Endothelial cell of umbilical vein (primary cell): Measurements from ENCODE around the gene WNT9A. TPM values are rescaled to one million over a fixed set of nuclear protein-coding genes. Genes with fewer than 3 reads are reported as not detected.

Experiments used
- BruUV-seq: library from RNA; stranded (reverse); fragments of 400-500 nt; replicated peaks from 2 replicates; lab custom pipeline; 2021; lab: Mats Ljungman, UMichigan
- CTCF ChIA-PET: fragments of 300-600, 350-600 bp; sonication (Branson Sonifier 250); formaldehyde crosslinking; loops from one replicate; lab custom pipeline; 2021; ENCODE audit warnings: antibody characterized with exemption, inconsistent platforms; lab: Charles Lee
- POLR2A ChIA-PET: fragments of 300-600, 350-600 bp; sonication (Branson Sonifier 250); formaldehyde crosslinking; loops from one replicate; lab custom pipeline; 2021; ENCODE audit warnings: antibody characterized with exemption, inconsistent platforms; lab: Charles Lee
- DNase-seq: peaks from one replicate; pipeline ENCODE4 v3.0.0-alpha.2; 2011; ENCODE audit warnings: low read depth, low spot score
- FAIRE-seq: peaks from 2 replicates; lab custom pipeline; 2011; peaks lifted over from hg19 to GRCh38; lab: Jason Lieb, UNC
- H2AFZ ChIP-seq: 2 replicates; pipeline ENCODE4 v1.6.0; 2012; ENCODE audit warnings: low read depth, low read length, control low read depth, inconsistent platforms
- H3K27ac ChIP-seq: 2 replicates; pipeline ENCODE4 v1.5.1; 2011; ENCODE audit warnings: low read depth, mild to moderate bottlenecking, control low read depth, low read length, moderate library complexity; ENCODE audit not compliant: insufficient read depth
- H3K27me3 ChIP-seq, 2 experiments: 2 replicates each; pipeline versions ENCODE4 v1.6.0 to v1.6.1; 2011; ENCODE audit warnings: low read length in 2 of 2, mixed read lengths in 1 of 2; ENCODE audit not compliant: control insufficient read depth in 2 of 2, insufficient read depth in 2 of 2
- H3K36me3 ChIP-seq, 2 experiments: 2 replicates in 1 of 2; 3 replicates in 1 of 2; pipeline ENCODE4 v1.5.1; 2011; ENCODE audit warnings: low read length in 2 of 2, mild to moderate bottlenecking in 1 of 2, moderate library complexity in 1 of 2; ENCODE audit not compliant: control insufficient read depth in 2 of 2, insufficient read depth in 2 of 2; ENCODE audit errors: extremely low read depth in 1 of 2
- H3K4me1 ChIP-seq: 3 replicates; pipeline ENCODE4 v1.5.1; 2011; ENCODE audit warnings: mild to moderate bottlenecking, low read length; ENCODE audit not compliant: control insufficient read depth, insufficient read depth; ENCODE audit errors: extremely low read depth
- H3K4me2 ChIP-seq: 2 replicates; pipeline ENCODE4 v1.6.1; 2011; ENCODE audit warnings: low read length, control low read depth, mixed read lengths; ENCODE audit not compliant: insufficient read depth
- H3K4me3 ChIP-seq, 3 experiments: fragments of 200-600 bp in 1 of 3; sonication (generic), shearing (Covaris generic) in 1 of 3; replicated peaks in 1 of 3; 2 replicates each; pipeline ENCODE4 v1.5.1; 2011 to 2016; ENCODE audit warnings: control low read depth in 3 of 3, low read length in 3 of 3, mild to moderate bottlenecking in 2 of 3, inconsistent platforms in 1 of 3, low read depth in 1 of 3, moderate library complexity in 1 of 3; ENCODE audit not compliant: insufficient read depth in 1 of 3
- H3K79me2 ChIP-seq: 2 replicates; pipeline ENCODE4 v1.6.0; 2012; ENCODE audit warnings: low read length, inconsistent platforms; ENCODE audit not compliant: control insufficient read depth, insufficient read depth
- H3K9ac ChIP-seq: replicated peaks from 2 replicates; pipeline ENCODE3; 2011; ENCODE audit warnings: low read length, control low read depth; ENCODE audit not compliant: insufficient read depth; ENCODE audit errors: extremely low read depth
- H3K9me1 ChIP-seq: replicated peaks from 3 replicates; pipeline ENCODE4 v1.6.0; 2011; ENCODE audit warnings: mild to moderate bottlenecking, low read length; ENCODE audit not compliant: control insufficient read depth, insufficient read depth; ENCODE audit errors: extremely low read depth
- H3K9me3 ChIP-seq: replicated peaks from 2 replicates; pipeline ENCODE4 v1.5.1; 2012; ENCODE audit warnings: low read length, inconsistent platforms; ENCODE audit not compliant: control insufficient read depth, insufficient read depth
- H4K20me1 ChIP-seq: replicated peaks from 2 replicates; pipeline ENCODE3; 2011; ENCODE audit warnings: mild to moderate bottlenecking, low read length; ENCODE audit not compliant: control insufficient read depth, insufficient read depth; ENCODE audit errors: extremely low read depth
- CTCF ChIP-seq, 2 donors: IDR thresholded peaks; 1 replicate in 1 of 2; 2 replicates in 1 of 2; pipeline ENCODE4 v1.5.1; 2011; ENCODE audit warnings: low read length in 2 of 2, mild to moderate bottlenecking in 2 of 2, moderate library complexity in 2 of 2, control low read depth in 1 of 2, inconsistent platforms in 1 of 2, low read depth in 1 of 2; ENCODE audit not compliant: insufficient read depth in 1 of 2; ENCODE audit errors: extremely low read depth in 1 of 2
- EZH2 ChIP-seq: IDR thresholded peaks from 2 replicates; pipeline ENCODE4 v1.6.1; 2012; ENCODE audit warnings: borderline replicate concordance, low read depth, mild to moderate bottlenecking, moderate library complexity, low read length, inconsistent platforms; ENCODE audit not compliant: severe bottlenecking
- FOS ChIP-seq: IDR thresholded peaks from 2 replicates; pipeline ENCODE4 v1.6.1; 2011; ENCODE audit warnings: mild to moderate bottlenecking, low read length, moderate library complexity, borderline replicate concordance; ENCODE audit not compliant: insufficient read depth
- GATA2 ChIP-seq: IDR thresholded peaks from 2 replicates; pipeline ENCODE4 v1.7.0; 2011; ENCODE audit warnings: low read depth, mild to moderate bottlenecking, moderate library complexity, mixed read lengths, low read length; ENCODE audit not compliant: insufficient read length, insufficient read depth
- JUN ChIP-seq: IDR thresholded peaks from 2 replicates; pipeline ENCODE4 v1.6.1; 2011; ENCODE audit warnings: borderline replicate concordance, low read depth; ENCODE audit not compliant: insufficient read length, insufficient read depth
- MAX ChIP-seq: IDR thresholded peaks from 2 replicates; pipeline ENCODE4 v1.6.1; 2011; ENCODE audit not compliant: insufficient read depth, insufficient read length
- MYC ChIP-seq: IDR thresholded peaks from one replicate; pipeline ENCODE4 v1.6.1; 2011; ENCODE audit warnings: mild to moderate bottlenecking, low read depth, low read length
- POLR2A ChIP-seq: IDR thresholded peaks from 2 replicates; pipeline ENCODE4 v1.6.1; 2012; ENCODE audit warnings: low read depth, mild to moderate bottlenecking, control low read depth, low read length
- POLR2AphosphoS5 ChIP-seq: IDR thresholded peaks from 2 replicates; pipeline ENCODE4 v1.6.1; 2012; ENCODE audit warnings: low read depth, mild to moderate bottlenecking, control low read depth, low read length, moderate library complexity; ENCODE audit not compliant: insufficient read depth
- dilution Hi-C: fragments of 300-500 bp; cut with MboI; formaldehyde crosslinking; loops from one replicate; pipeline ENCODE4 v1.15.0; 2019; ENCODE audit warnings: low sequenced_read_pairs; ENCODE audit not compliant: extremely low pct_ligation_motif_present
- intact Hi-C: fragments of 100-400 bp; cut with micrococcal nuclease; formaldehyde crosslinking; loops from one replicate; pipeline ENCODE4 v1.10.0; 2022
- polyA plus RNA-seq, 4 experiments: library from polyadenylated mRNA; depleted of rRNA in 3 of 4; stranded (reverse) in 3 of 4; unstranded in 1 of 4; fragments of >200 nt; gene quantifications; 2 replicates each; pipeline versions ENCODE4 v1.2.1 to v1.2.3, GENCODE V29; 2011 to 2012; ENCODE audit warnings: missing spikeins in 1 of 4
- total RNA-seq: library from RNA; stranded (reverse); gene quantifications from 2 replicates; pipeline ENCODE4 v1.2.3, GENCODE V29; 2021

WNT9A gene
- total and polyA plus RNA-seq, 2 donors (not counting 3 experiments of a cell fraction or from before 2014, with no cell fraction given), result 5.4 to 6.2 TPM

- peak overlapping the region; percentile 64 for H2AFZ ChIP-seq
- no peak overlapping the region for H3K9ac ChIP-seq
- H3K9me1 ChIP-seq, result no peaks in the 10 kb centered on the region
- no peaks in the 10 kb centered on the region for H4K20me1 ChIP-seq
- ChIA-PET CTCF (no interaction called here), POLR2A (no interaction called here)
- H3K4me2 ChIP-seq, result peak overlapping the region; percentile 9
- H3K79me2 ChIP-seq, result no peaks in the 10 kb centered on the region
- no TSS peak for BruUV-seq
- intact Hi-C loops, result loop anchor here (5.0 kb wide), 2 partner anchors 60 to 100 kb away; partner anchors contain the start of gene WNT9A
- H3K9me3 ChIP-seq, result no peaks in the 10 kb centered on the region
- H3K4me3 ChIP-seq, result peak overlapping the region in 1 of 3 experiments; percentile 31
- H3K4me1 ChIP-seq, result no peaks in the 10 kb centered on the region
- FAIRE-seq (no peak), DNase-seq (peak; percentile 41)
- H3K27ac ChIP-seq, result no peak overlapping the region
- H3K27me3 ChIP-seq, result no peaks in the 10 kb centered on the region
- no peak for TF ChIP-seq MAX
- TF ChIP-seq MYC, result no peak
- no peak for TF ChIP-seq EZH2
- TF ChIP-seq FOS, result no peak
- no peak for TF ChIP-seq GATA2
- TF ChIP-seq POLR2AphosphoS5, result no peak
- TF ChIP-seq JUN, result no peak
- TF ChIP-seq CTCF (IDR thresholded peaks at IDR 0.05; ENCODE audit: extremely low read depth in 1 of 2, insufficient read depth in 1 of 2, low read depth in 1 of 2, low read length in 2 of 2), result no peak
- no peak for TF ChIP-seq POLR2A
- dilution Hi-C loops, result no loop called here
- no peaks in the 10 kb centered on the region for H3K36me3 ChIP-seq
Measured at GRCh38 chr1:227886993-227887696, 60.6 kb downstream of the WNT9A start.
